IMR-90 (cell line): ENCODE results near the gene OR4F6. TPM values are rescaled to one million over a fixed set of nuclear protein-coding genes. Genes with fewer than 3 reads are reported as not detected.

Source experiments
- ATAC-seq: fragments of 200-7000 bp; cut with Tn5 transposase; 2 replicates; pipeline ENCODE4 v1.9.1; 2020; ENCODE audit warnings: low read depth, mild to moderate bottlenecking, moderate library complexity
- BruUV-seq: library from RNA; stranded (reverse); fragments of 400-500 nt; replicated peaks from 2 replicates; lab custom pipeline; 2021; lab: Mats Ljungman, UMichigan
- CTCF ChIA-PET: fragments of 300-600 bp; formaldehyde crosslinking; extraction: SDS; loops from one replicate; lab custom pipeline; 2021; ENCODE audit warnings: antibody characterized with exemption; lab: Yijun Ruan, JAX
- POLR2A ChIA-PET: fragments of 300-600 bp; sonication (Branson Sonifier 250); formaldehyde crosslinking; loops from one replicate; lab custom pipeline; 2022; ENCODE audit warnings: antibody characterized with exemption; ENCODE audit not compliant: unreplicated experiment; lab: Charles Lee
- DNase-seq: peaks from one replicate; pipeline ENCODE4 v3.0.0; 2013
- H2AFZ ChIP-seq: replicated peaks from 2 replicates; pipeline ENCODE3; 2013; ENCODE audit warnings: low read length, mild to moderate bottlenecking; ENCODE audit not compliant: poor library complexity
- H2AK5ac ChIP-seq: 2 replicates; pipeline ENCODE4 v1.6.1; 2013; ENCODE audit warnings: low read depth, low read length, inconsistent platforms
- H2AK9ac ChIP-seq: replicated peaks from 2 replicates; pipeline ENCODE3; 2013; ENCODE audit warnings: mild to moderate bottlenecking, low read depth, low read length, moderate library complexity; ENCODE audit not compliant: poor library complexity
- H2BK120ac ChIP-seq: 2 replicates; pipeline ENCODE4 v1.6.1; 2013; ENCODE audit warnings: low read depth, low read length, inconsistent platforms
- H2BK15ac ChIP-seq: 3 replicates; pipeline ENCODE4 v1.6.1; 2013; ENCODE audit warnings: low read depth, low read length, inconsistent platforms
- H2BK20ac ChIP-seq: 2 replicates; pipeline ENCODE4 v1.6.1; 2013; ENCODE audit warnings: low read depth, mild to moderate bottlenecking, inconsistent platforms, low read length, moderate library complexity
- H2BK5ac ChIP-seq: 2 replicates; pipeline ENCODE4 v1.6.1; 2013; ENCODE audit warnings: mild to moderate bottlenecking, low read depth, low read length, inconsistent platforms; ENCODE audit not compliant: poor library complexity, severe bottlenecking
- H3K14ac ChIP-seq: replicated peaks from 2 replicates; pipeline ENCODE4 v1.6.1; 2013; ENCODE audit warnings: low read depth, low read length, inconsistent platforms
- H3K18ac ChIP-seq: 2 replicates; pipeline ENCODE4 v1.6.1; 2013; ENCODE audit warnings: low read depth, low read length, control low read depth
- H3K23ac ChIP-seq: 2 replicates; pipeline ENCODE4 v1.6.1; 2013; ENCODE audit warnings: low read depth, low read length, inconsistent platforms
- H3K27ac ChIP-seq: 2 replicates; pipeline ENCODE4 v1.5.1; 2013; ENCODE audit warnings: mild to moderate bottlenecking, control low read depth, low read length; ENCODE audit not compliant: insufficient read depth
- H3K27me3 ChIP-seq: 2 replicates; pipeline ENCODE4 v1.6.1; 2013; ENCODE audit warnings: low read length; ENCODE audit not compliant: control insufficient read depth, insufficient read depth
- H3K36me3 ChIP-seq: 2 replicates; pipeline ENCODE4 v1.6.1; 2013; ENCODE audit warnings: low read length, mixed read lengths; ENCODE audit not compliant: control insufficient read depth, insufficient read depth
- H3K4ac ChIP-seq: 2 replicates; pipeline ENCODE4 v1.6.1; 2013; ENCODE audit warnings: low read depth, low read length, inconsistent platforms
- H3K4me1 ChIP-seq: 2 replicates; pipeline ENCODE4 v1.6.1; 2013; ENCODE audit warnings: low read length, mixed read lengths; ENCODE audit not compliant: control insufficient read depth, insufficient read depth
- H3K4me2 ChIP-seq: 2 replicates; pipeline ENCODE4 v1.6.1; 2013; ENCODE audit warnings: low read depth, mild to moderate bottlenecking, control low read depth, low read length, moderate library complexity
- H3K4me3 ChIP-seq: 2 replicates; pipeline ENCODE4 v1.5.1; 2013; ENCODE audit warnings: low read depth, mild to moderate bottlenecking, control low read depth, low read length, moderate library complexity; ENCODE audit not compliant: insufficient read depth
- H3K56ac ChIP-seq: 2 replicates; pipeline ENCODE4 v1.6.1; 2013; ENCODE audit warnings: low read length, inconsistent platforms; ENCODE audit not compliant: insufficient read depth; ENCODE audit errors: extremely low read depth
- H3K79me1 ChIP-seq, 2 experiments: 2 replicates each; pipeline ENCODE4 v1.6.1; 2013; ENCODE audit warnings: low read length in 2 of 2, inconsistent platforms in 1 of 2, low read depth in 1 of 2
- H3K9ac ChIP-seq: 2 replicates; pipeline ENCODE4 v1.6.1; 2013; ENCODE audit warnings: low read depth, low read length, control low read depth
- H3K9me1 ChIP-seq: 2 replicates; pipeline ENCODE4 v1.6.1; 2013; ENCODE audit warnings: low read length, inconsistent platforms; ENCODE audit not compliant: insufficient read depth
- H3K9me3 ChIP-seq: 2 replicates; pipeline ENCODE4 v1.6.1; 2013; ENCODE audit warnings: low read length; ENCODE audit not compliant: control insufficient read depth, insufficient read depth
- H4K20me1 ChIP-seq: 2 replicates; pipeline ENCODE4 v1.6.1; 2013; ENCODE audit warnings: low read length, inconsistent platforms; ENCODE audit not compliant: insufficient read depth
- H4K5ac ChIP-seq: 2 replicates; pipeline ENCODE4 v1.6.1; 2013; ENCODE audit warnings: mild to moderate bottlenecking, low read depth, low read length, control low read depth
- H4K8ac ChIP-seq, 2 experiments: 2 replicates each; pipeline ENCODE4 v1.6.1; 2013; ENCODE audit warnings: low read depth in 2 of 2, low read length in 2 of 2, control low read depth in 1 of 2, inconsistent platforms in 1 of 2
- H4K91ac ChIP-seq: 2 replicates; pipeline ENCODE4 v1.6.1; 2013; ENCODE audit warnings: low read depth, low read length, inconsistent platforms; ENCODE audit not compliant: insufficient read depth
- BHLHE40 ChIP-seq: fragments of 150-350 bp; IDR thresholded peaks from 2 replicates; pipeline ENCODE4 v1.6.1; 2016; ENCODE audit warnings: mild to moderate bottlenecking, low read depth, low read length
- CEBPB ChIP-seq: IDR thresholded peaks from 2 replicates; pipeline ENCODE4 v1.6.1; 2012; ENCODE audit warnings: low read depth, low read length, improper control_type of control experiment
- CHD1 ChIP-seq: IDR thresholded peaks from 2 replicates; pipeline ENCODE4 v1.6.1; 2012; ENCODE audit warnings: low read depth, low read length, improper control_type of control experiment
- FOS ChIP-seq: fragments of 150-350 bp; IDR thresholded peaks from 2 replicates; pipeline ENCODE4 v1.6.1; 2016; ENCODE audit warnings: low read depth, low read length
- MAFK ChIP-seq: IDR thresholded peaks from 2 replicates; pipeline ENCODE4 v1.6.1; 2012; ENCODE audit warnings: low read depth, low read length, improper control_type of control experiment
- NFE2L2 ChIP-seq: fragments of 150-350 bp; IDR thresholded peaks from 2 replicates; pipeline ENCODE4 v1.6.1; 2016; ENCODE audit warnings: low read depth, mild to moderate bottlenecking, low read length
- RFX5 ChIP-seq: IDR thresholded peaks from 2 replicates; pipeline ENCODE4 v1.8.0; 2012; ENCODE audit warnings: low read depth, mild to moderate bottlenecking, low read length, moderate library complexity
- SMC3 ChIP-seq: fragments of 150-350 bp; IDR thresholded peaks from 2 replicates; pipeline ENCODE4 v1.6.1; 2016; ENCODE audit warnings: low read depth, mild to moderate bottlenecking, antibody characterized with exemption, low read length, moderate library complexity
- WGBS, 2 experiments: methylation state at CpG; one replicate each; pipeline versions ENCODE4 v1.1.5 to v1.1.7; 2013; ENCODE audit warnings: missing lambda C conversion rate in 2 of 2; ENCODE audit not compliant: insufficient read length in 1 of 2; ENCODE audit errors: extremely low coverage in 2 of 2; 5-methylcytosine and 5-hydroxymethylcytosine counted together
- dilution Hi-C: fragments of 300-500 bp; cut with HindIII; formaldehyde crosslinking; loops from one replicate; pipeline ENCODE4 v1.14.3; 2018; ENCODE audit warnings: low sequenced_read_pairs; ENCODE audit not compliant: unreplicated experiment
- in situ Hi-C: fragments of 300-500 bp; cut with MboI; formaldehyde crosslinking; loops from 3 replicates; pipeline ENCODE4 v1.14.3; 2019; ENCODE audit warnings: low sequenced_read_pairs, inconsistent platforms, mixed read lengths
- intact Hi-C: fragments of 100-400 bp; cut with micrococcal nuclease; formaldehyde crosslinking; loops from 2 replicates; pipeline ENCODE4 v1.10.0; 2022
- polyA plus RNA-seq, 3 experiments: library from polyadenylated mRNA; depleted of rRNA; stranded (reverse); fragments of >200 nt; gene quantifications; 2 replicates each; pipeline ENCODE4 v1.2.3, GENCODE V29; 2012; ENCODE audit warnings: low replicate concordance in 1 of 3
- total RNA-seq: library from RNA; depleted of rRNA; stranded (reverse); fragments of >200 nt; gene quantifications from 2 replicates; pipeline ENCODE4 v1.2.3, GENCODE V29; 2012

Gene OR4F6
- total and polyA plus RNA-seq, 2 of the 4 experiments (the other 2 are of a cell fraction), result not detected

GRCh38 chr15:101813803-101814534 lies 10.7 kb downstream of the OR4F6 start:
- Histone ChIP-seq H2BK120ac (peak overlapping the region; percentile 70), H4K91ac (no peak overlapping the region), H3K9me1 (no peaks in the 10 kb centered on the region), H3K36me3 (no peaks in the 10 kb centered on the region), H3K79me1 (no peaks in the 10 kb centered on the region), H3K4me2 (peak overlapping the region; percentile 32; the same call in 1 of the 2 replicates), H3K14ac (no peak overlapping the region), H3K9ac (no peak overlapping the region), H2BK15ac (peak overlapping the region; percentile 57; the same call in 1 of the 3 replicates), H3K4me3 (no peak overlapping the region), H3K4ac (peak overlapping the region; percentile 38; the same call in 1 of the 2 replicates), H3K4me1 (no peaks in the 10 kb centered on the region; the same call in 1 of the 2 replicates), H2BK20ac (peak overlapping the region; percentile 50), H3K56ac (no peak overlapping the region), H2AFZ (no peak overlapping the region), H3K18ac (peak overlapping the region; percentile 78), H4K20me1 (no peaks in the 10 kb centered on the region), H2AK5ac (peak overlapping the region; percentile 48; the same call in 1 of the 2 replicates), H3K27me3 (no peaks in the 10 kb centered on the region), H2AK9ac (no peak overlapping the region), H4K5ac (no peak overlapping the region), H4K8ac (no peak overlapping the region; a peak in 1 of 4 replicates), H2BK5ac (peak overlapping the region; percentile 72), H3K23ac (no peak overlapping the region; the same call in 1 of the 2 replicates), H3K27ac (peak overlapping the region; percentile 71; the same call in 1 of the 2 replicates), H3K9me3 (no peaks in the 10 kb centered on the region)
- intact Hi-C loops, result loop anchor here (1.0 kb wide), 2 partner anchors 9 to 13 kb away; no protein-coding TSS in a partner anchor
- in situ Hi-C loops, result no loop called here
- TF ChIP-seq CHD1 (no peak), MAFK (peak; percentile 53), NFE2L2 (peak; percentile 94), BHLHE40 (no peak), CEBPB (peak; percentile 85), RFX5 (no peak), SMC3 (no peak), FOS (peak; percentile 62; the same call in 1 of the 2 replicates)
- WGBS, 2 experiments, result no CpG with 5 or more reads among the region's 3 CpGs
- dilution Hi-C loops, result no loop called here
- BruUV-seq, result no TSS peak
- DNase-seq, result peak; percentile 88
- ATAC-seq, result peak; percentile 92
- ChIA-PET CTCF (no interaction called here), POLR2A (no interaction called here)
